Fibroblast of lung (primary cell): ENCODE results near the gene SLC7A6. TPM values are rescaled to one million over a fixed set of nuclear protein-coding genes. Genes with fewer than 3 reads are reported as not detected.

Experiments used
- DNase-seq, 2 donors: peaks; one replicate each; pipeline versions ENCODE4 v3.0.0 to v3.0.0-alpha.2; 2010; ENCODE audit warnings: low read depth in 2 of 2
- H2AFZ ChIP-seq: 2 replicates; pipeline ENCODE4 v1.5.1; 2012; ENCODE audit warnings: low read length, control low read depth, inconsistent platforms
- H3K27ac ChIP-seq: 2 replicates; pipeline ENCODE4 v1.5.1; 2011; ENCODE audit warnings: low read length, control low read depth; ENCODE audit not compliant: insufficient read depth
- H3K27me3 ChIP-seq: 2 replicates; pipeline ENCODE4 v1.5.1; 2011; ENCODE audit warnings: mild to moderate bottlenecking, low read length; ENCODE audit not compliant: control insufficient read depth, insufficient read depth
- H3K36me3 ChIP-seq: 2 replicates; pipeline ENCODE4 v1.5.1; 2011; ENCODE audit warnings: low read length; ENCODE audit not compliant: control insufficient read depth, insufficient read depth
- H3K4me1 ChIP-seq: 2 replicates; pipeline ENCODE4 v1.5.1; 2011; ENCODE audit warnings: low read length; ENCODE audit not compliant: control insufficient read depth, insufficient read depth; ENCODE audit errors: extremely low read depth
- H3K4me2 ChIP-seq: 2 replicates; pipeline ENCODE4 v1.5.1; 2011; ENCODE audit warnings: low read length, control low read depth; ENCODE audit not compliant: insufficient read depth; ENCODE audit errors: extremely low read depth
- H3K4me3 ChIP-seq, 4 experiments: fragments of 200-600 bp in 1 of 4; sonication (generic) in 1 of 4; replicated peaks in 1 of 4; 2 replicates each; pipeline ENCODE4 v1.5.1; 2011 to 2016; ENCODE audit warnings: low read length in 4 of 4, low read depth in 3 of 4, mild to moderate bottlenecking in 3 of 4, control low read depth in 2 of 4, inconsistent platforms in 1 of 4, mixed read lengths in 1 of 4; ENCODE audit not compliant: insufficient read depth in 1 of 4; ENCODE audit errors: control extremely low read depth in 1 of 4
- H3K79me2 ChIP-seq: 2 replicates; pipeline ENCODE4 v1.5.1; 2012; ENCODE audit warnings: mild to moderate bottlenecking, low read length, inconsistent platforms; ENCODE audit not compliant: control insufficient read depth, insufficient read depth
- H3K9ac ChIP-seq: 2 replicates; pipeline ENCODE4 v1.5.1; 2011; ENCODE audit warnings: mild to moderate bottlenecking, low read length, control low read depth; ENCODE audit not compliant: insufficient read depth
- H3K9me3 ChIP-seq: 2 replicates; pipeline ENCODE4 v1.5.1; 2012; ENCODE audit warnings: low read depth, low read length; ENCODE audit not compliant: control insufficient read depth, insufficient read depth
- H4K20me1 ChIP-seq: 2 replicates; pipeline ENCODE4 v1.5.1; 2011; ENCODE audit warnings: low read length; ENCODE audit not compliant: control insufficient read depth, insufficient read depth; ENCODE audit errors: extremely low read depth
- CTCF ChIP-seq, 2 donors: IDR thresholded peaks in 1 of 2; conservative IDR thresholded peaks in 1 of 2; 1 replicate in 1 of 2; 2 replicates in 1 of 2; pipeline ENCODE4 v1.5.1; 2011 to 2012; ENCODE audit warnings: low read length in 2 of 2, control low read depth in 1 of 2, inconsistent platforms in 1 of 2, low read depth in 1 of 2, mild to moderate bottlenecking in 1 of 2
- EZH2 ChIP-seq: IDR thresholded peaks from 2 replicates; pipeline ENCODE4 v1.5.1; 2012; ENCODE audit warnings: low read length, control low read depth, mild to moderate bottlenecking; ENCODE audit errors: missing control alignments
- polyA plus RNA-seq, 2 donors: library from polyadenylated mRNA; depleted of rRNA in 1 of 2; stranded (reverse) in 1 of 2; unstranded in 1 of 2; fragments of >200 nt; gene quantifications; 2 replicates each; pipeline ENCODE4 v1.2.1, GENCODE V29; 2011 to 2012; ENCODE audit warnings: missing spikeins in 1 of 2
- total RNA-seq: library from RNA; depleted of rRNA; stranded (reverse); fragments of >200 nt; gene quantifications from 2 replicates; pipeline ENCODE4 v1.2.1, GENCODE V29; 2014

The SLC7A6 gene
- total and polyA plus RNA-seq, 2 donors (not counting 1 experiment from before 2014, with no cell fraction given): 11.9 to 19.0 TPM

- no peak for TF ChIP-seq EZH2
- TF ChIP-seq CTCF (conservative IDR thresholded peaks at IDR 0.05 in 1 of 2, IDR thresholded peaks at IDR 0.05 in 1 of 2; ENCODE audit: low read depth in 1 of 2, low read length in 2 of 2): no peak
- no peak overlapping the region for H2AFZ ChIP-seq
- no peak overlapping the region for H3K4me2 ChIP-seq
- no peak for DNase-seq
- no peak overlapping the region for H3K4me3 ChIP-seq
- H3K27ac ChIP-seq: no peak overlapping the region
- H3K4me1 ChIP-seq: no peaks in the 10 kb centered on the region
- H3K27me3 ChIP-seq: no peaks in the 10 kb centered on the region
- no peaks in the 10 kb centered on the region for H3K79me2 ChIP-seq
- no peaks in the 10 kb centered on the region for H3K9me3 ChIP-seq
- no peak overlapping the region for H3K9ac ChIP-seq
- no peaks in the 10 kb centered on the region for H3K36me3 ChIP-seq
- no peaks in the 10 kb centered on the region for H4K20me1 ChIP-seq
Observed at GRCh38 chr16:68216240-68216639, 48.1 kb upstream of the SLC7A6 start.

GRCh38 chr16:68217506-68217905 is 46.8 kb upstream of the SLC7A6 start:
- no peak overlapping the region for H2AFZ ChIP-seq
- H3K9me3 ChIP-seq: no peaks in the 10 kb centered on the region
- H3K79me2 ChIP-seq: no peaks in the 10 kb centered on the region
- no peak for TF ChIP-seq EZH2
- TF ChIP-seq CTCF (conservative IDR thresholded peaks at IDR 0.05 in 1 of 2, IDR thresholded peaks at IDR 0.05 in 1 of 2; ENCODE audit: low read depth in 1 of 2, low read length in 2 of 2): no peak
- H3K36me3 ChIP-seq: no peaks in the 10 kb centered on the region
- H4K20me1 ChIP-seq: no peaks in the 10 kb centered on the region
- no peak overlapping the region for H3K27ac ChIP-seq
- H3K4me3 ChIP-seq: no peak overlapping the region
- no peak overlapping the region for H3K4me2 ChIP-seq
- no peak overlapping the region for H3K9ac ChIP-seq
- no peak for DNase-seq
- H3K27me3 ChIP-seq: no peaks in the 10 kb centered on the region
- no peaks in the 10 kb centered on the region for H3K4me1 ChIP-seq

- H2AFZ ChIP-seq: no peak overlapping the region
- no peaks in the 10 kb centered on the region for H3K9me3 ChIP-seq
- H3K9ac ChIP-seq: no peak overlapping the region
- no peaks in the 10 kb centered on the region for H3K79me2 ChIP-seq
- no peaks in the 10 kb centered on the region for H4K20me1 ChIP-seq
- H3K4me3 ChIP-seq: no peak overlapping the region
- no peak overlapping the region for H3K27ac ChIP-seq
- DNase-seq: no peak
- H3K4me1 ChIP-seq: no peaks in the 10 kb centered on the region
- H3K4me2 ChIP-seq: no peak overlapping the region
- TF ChIP-seq CTCF (conservative IDR thresholded peaks at IDR 0.05 in 1 of 2, IDR thresholded peaks at IDR 0.05 in 1 of 2; ENCODE audit: low read depth in 1 of 2, low read length in 2 of 2) (no peak), EZH2 (no peak)
- H3K36me3 ChIP-seq: no peaks in the 10 kb centered on the region
- no peaks in the 10 kb centered on the region for H3K27me3 ChIP-seq
Observed at GRCh38 chr16:68219725-68220351, 44.5 kb upstream of the SLC7A6 start.
